ENCODE data around the gene MED12L.

The MED12L gene, protein sequence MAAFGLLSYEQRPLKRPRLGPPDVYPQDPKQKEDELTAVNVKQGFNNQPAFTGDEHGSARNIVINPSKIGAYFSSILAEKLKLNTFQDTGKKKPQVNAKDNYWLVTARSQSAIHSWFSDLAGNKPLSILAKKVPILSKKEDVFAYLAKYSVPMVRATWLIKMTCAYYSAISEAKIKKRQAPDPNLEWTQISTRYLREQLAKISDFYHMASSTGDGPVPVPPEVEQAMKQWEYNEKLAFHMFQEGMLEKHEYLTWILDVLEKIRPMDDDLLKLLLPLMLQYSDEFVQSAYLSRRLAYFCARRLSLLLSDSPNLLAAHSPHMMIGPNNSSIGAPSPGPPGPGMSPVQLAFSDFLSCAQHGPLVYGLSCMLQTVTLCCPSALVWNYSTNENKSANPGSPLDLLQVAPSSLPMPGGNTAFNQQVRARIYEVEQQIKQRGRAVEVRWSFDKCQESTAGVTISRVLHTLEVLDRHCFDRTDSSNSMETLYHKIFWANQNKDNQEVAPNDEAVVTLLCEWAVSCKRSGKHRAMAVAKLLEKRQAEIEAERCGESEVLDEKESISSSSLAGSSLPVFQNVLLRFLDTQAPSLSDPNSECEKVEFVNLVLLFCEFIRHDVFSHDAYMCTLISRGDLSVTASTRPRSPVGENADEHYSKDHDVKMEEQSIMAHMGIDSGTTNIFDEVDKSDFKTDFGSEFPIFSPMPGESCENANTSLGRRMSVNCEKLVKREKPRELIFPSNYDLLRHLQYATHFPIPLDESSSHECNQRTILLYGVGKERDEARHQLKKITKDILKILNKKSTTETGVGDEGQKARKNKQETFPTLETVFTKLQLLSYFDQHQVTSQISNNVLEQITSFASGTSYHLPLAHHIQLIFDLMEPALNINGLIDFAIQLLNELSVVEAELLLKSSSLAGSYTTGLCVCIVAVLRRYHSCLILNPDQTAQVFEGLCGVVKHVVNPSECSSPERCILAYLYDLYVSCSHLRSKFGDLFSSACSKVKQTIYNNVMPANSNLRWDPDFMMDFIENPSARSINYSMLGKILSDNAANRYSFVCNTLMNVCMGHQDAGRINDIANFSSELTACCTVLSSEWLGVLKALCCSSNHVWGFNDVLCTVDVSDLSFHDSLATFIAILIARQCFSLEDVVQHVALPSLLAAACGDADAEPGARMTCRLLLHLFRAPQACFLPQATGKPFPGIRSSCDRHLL (N-terminal part only)

GRCh38 chr3:151085227-151085888, at the start of gene MED12L:
TSS of gene MED12L (plus strand) at chr3:151085664. CDS start at chr3:151086927, 1,263 bp downstream.
- no peak within 1 kb of the TSS for H3K9ac ChIP-seq
- H3K9me3 ChIP-seq (ENCODE audit: control insufficient read depth, low read length), result no peaks in the 10 kb centered on the region
- H3K4me1 ChIP-seq, result no peaks in the 10 kb centered on the region
- H3K4me2 ChIP-seq (ENCODE audit: low read length), result peak within 1 kb of the TSS; percentile 88
- peak within 1 kb of the TSS; percentile 57 for H3K4me3 ChIP-seq (ENCODE audit: low read depth, low read length)
- H2AFZ ChIP-seq, result peak within 1 kb of the TSS; percentile 75
- H3K36me3 ChIP-seq (ENCODE audit: control insufficient read depth, insufficient read depth, low read length), result no peaks in the 10 kb centered on the region
- no peaks in the 10 kb centered on the region for H3K27me3 ChIP-seq (ENCODE audit: control insufficient read depth, insufficient read depth, low read length)
- no peaks in the 10 kb centered on the region for H3K79me2 ChIP-seq
- TF ChIP-seq, protein P1, sequence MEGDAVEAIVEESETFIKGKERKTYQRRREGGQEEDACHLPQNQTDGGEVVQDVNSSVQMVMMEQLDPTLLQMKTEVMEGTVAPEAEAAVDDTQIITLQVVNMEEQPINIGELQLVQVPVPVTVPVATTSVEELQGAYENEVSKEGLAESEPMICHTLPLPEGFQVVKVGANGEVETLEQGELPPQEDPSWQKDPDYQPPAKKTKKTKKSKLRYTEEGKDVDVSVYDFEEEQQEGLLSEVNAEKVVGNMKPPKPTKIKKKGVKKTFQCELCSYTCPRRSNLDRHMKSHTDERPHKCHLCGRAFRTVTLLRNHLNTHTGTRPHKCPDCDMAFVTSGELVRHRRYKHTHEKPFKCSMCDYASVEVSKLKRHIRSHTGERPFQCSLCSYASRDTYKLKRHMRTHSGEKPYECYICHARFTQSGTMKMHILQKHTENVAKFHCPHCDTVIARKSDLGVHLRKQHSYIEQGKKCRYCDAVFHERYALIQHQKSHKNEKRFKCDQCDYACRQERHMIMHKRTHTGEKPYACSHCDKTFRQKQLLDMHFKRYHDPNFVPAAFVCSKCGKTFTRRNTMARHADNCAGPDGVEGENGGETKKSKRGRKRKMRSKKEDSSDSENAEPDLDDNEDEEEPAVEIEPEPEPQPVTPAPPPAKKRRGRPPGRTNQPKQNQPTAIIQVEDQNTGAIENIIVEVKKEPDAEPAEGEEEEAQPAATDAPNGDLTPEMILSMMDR (IDR thresholded peaks at IDR 0.05), result peak; percentile 13
- H3K27ac ChIP-seq, result peak within 1 kb of the TSS; percentile 61

- TF ChIP-seq, protein P1 (IDR thresholded peaks at IDR 0.05), result no peak
- Histone ChIP-seq H3K79me2 (no peaks in the 10 kb centered on the region), H3K9me3 (ENCODE audit: control insufficient read depth, low read length) (no peaks in the 10 kb centered on the region), H3K9ac (no peak overlapping the region), H3K4me1 (no peaks in the 10 kb centered on the region), H2AFZ (no peak overlapping the region), H3K27ac (no peak overlapping the region), H3K4me3 (ENCODE audit: low read depth, low read length) (no peak overlapping the region), H3K36me3 (ENCODE audit: control insufficient read depth, insufficient read depth, low read length) (no peaks in the 10 kb centered on the region), H3K27me3 (ENCODE audit: control insufficient read depth, insufficient read depth, low read length) (no peaks in the 10 kb centered on the region), H3K4me2 (ENCODE audit: low read length) (no peak overlapping the region)
Observed at GRCh38 chr3:151037746-151038477, 47.6 kb upstream of the MED12L start.

DNA sequence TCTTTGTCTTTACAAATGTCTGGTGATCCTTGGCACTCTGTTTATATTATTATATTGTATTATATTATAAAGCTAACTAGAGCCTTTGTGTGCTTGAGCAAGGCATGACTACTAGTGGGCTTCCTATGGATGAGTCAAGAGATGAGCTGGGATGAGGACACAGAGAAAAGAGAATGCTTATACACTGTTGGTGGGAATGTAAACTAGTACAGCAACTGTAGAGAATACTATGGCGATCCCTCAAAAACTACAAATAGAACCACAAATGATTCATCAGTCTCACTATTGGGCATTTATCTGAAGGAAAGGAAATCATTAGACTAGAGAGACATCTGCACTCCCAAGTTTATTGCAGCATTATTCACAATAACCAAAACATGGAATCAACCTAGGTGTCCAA, 40.8 kb upstream of the MED12L start:
- TF ChIP-seq, protein P1 (IDR thresholded peaks at IDR 0.05), result no peak
- Histone ChIP-seq H3K4me3 (ENCODE audit: low read depth, low read length) (no peak overlapping the region), H3K27ac (no peak overlapping the region), H2AFZ (no peak overlapping the region), H3K79me2 (no peaks in the 10 kb centered on the region), H3K9ac (no peak overlapping the region), H3K4me2 (ENCODE audit: low read length) (no peak overlapping the region), H3K27me3 (ENCODE audit: control insufficient read depth, insufficient read depth, low read length) (no peaks in the 10 kb centered on the region), H3K36me3 (ENCODE audit: control insufficient read depth, insufficient read depth, low read length) (no peaks in the 10 kb centered on the region), H3K9me3 (ENCODE audit: control insufficient read depth, low read length) (no peaks in the 10 kb centered on the region), H3K4me1 (no peaks in the 10 kb centered on the region)

DNA sequence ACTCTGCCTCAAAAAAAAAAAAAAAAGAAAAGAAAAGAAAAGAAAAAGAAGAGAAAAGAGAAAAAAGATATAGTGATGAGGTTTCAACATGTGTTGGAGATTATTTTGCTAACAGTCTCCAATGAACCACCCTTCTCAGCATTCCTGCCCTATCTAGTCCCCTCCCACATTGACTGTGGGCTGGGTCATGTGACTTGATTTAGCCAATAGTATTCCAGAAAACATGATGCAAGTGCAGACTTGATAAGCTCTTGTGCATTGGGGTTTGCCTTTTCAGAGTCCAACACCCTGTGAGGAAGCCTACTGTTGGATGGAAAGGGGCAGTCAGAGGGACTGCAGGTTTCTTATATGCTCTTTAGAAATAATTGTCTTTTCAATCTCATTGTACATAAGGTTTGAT, 37.8 kb upstream of the MED12L start:
- H3K36me3 ChIP-seq (ENCODE audit: control insufficient read depth, insufficient read depth, low read length), result no peaks in the 10 kb centered on the region

More for the DNA sequence above, 37.8 kb upstream of the MED12L start:
- Histone ChIP-seq H3K4me3 (ENCODE audit: low read depth, low read length) (no peak overlapping the region), H3K9me3 (ENCODE audit: control insufficient read depth, low read length) (no peaks in the 10 kb centered on the region), H2AFZ (no peak overlapping the region), H3K79me2 (no peaks in the 10 kb centered on the region), H3K4me1 (no peaks in the 10 kb centered on the region), H3K27ac (no peak overlapping the region), H3K27me3 (ENCODE audit: control insufficient read depth, insufficient read depth, low read length) (no peaks in the 10 kb centered on the region), H3K9ac (no peak overlapping the region), H3K4me2 (ENCODE audit: low read length) (no peak overlapping the region)
- TF ChIP-seq, protein P1 (IDR thresholded peaks at IDR 0.05), result no peak
